GM18526 (cell line): ENCODE data around the gene MEP1A.

Experiments used
- POLR2A ChIP-seq: IDR thresholded peaks from 3 replicates; pipeline ENCODE4 v1.6.1; 2011; ENCODE audit not compliant: insufficient read length; ENCODE audit errors: extremely low read depth

Gene MEP1A, protein sequence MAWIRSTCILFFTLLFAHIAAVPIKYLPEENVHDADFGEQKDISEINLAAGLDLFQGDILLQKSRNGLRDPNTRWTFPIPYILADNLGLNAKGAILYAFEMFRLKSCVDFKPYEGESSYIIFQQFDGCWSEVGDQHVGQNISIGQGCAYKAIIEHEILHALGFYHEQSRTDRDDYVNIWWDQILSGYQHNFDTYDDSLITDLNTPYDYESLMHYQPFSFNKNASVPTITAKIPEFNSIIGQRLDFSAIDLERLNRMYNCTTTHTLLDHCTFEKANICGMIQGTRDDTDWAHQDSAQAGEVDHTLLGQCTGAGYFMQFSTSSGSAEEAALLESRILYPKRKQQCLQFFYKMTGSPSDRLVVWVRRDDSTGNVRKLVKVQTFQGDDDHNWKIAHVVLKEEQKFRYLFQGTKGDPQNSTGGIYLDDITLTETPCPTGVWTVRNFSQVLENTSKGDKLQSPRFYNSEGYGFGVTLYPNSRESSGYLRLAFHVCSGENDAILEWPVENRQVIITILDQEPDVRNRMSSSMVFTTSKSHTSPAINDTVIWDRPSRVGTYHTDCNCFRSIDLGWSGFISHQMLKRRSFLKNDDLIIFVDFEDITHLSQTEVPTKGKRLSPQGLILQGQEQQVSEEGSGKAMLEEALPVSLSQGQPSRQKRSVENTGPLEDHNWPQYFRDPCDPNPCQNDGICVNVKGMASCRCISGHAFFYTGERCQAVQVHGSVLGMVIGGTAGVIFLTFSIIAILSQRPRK

GRCh38 chr6:46793138-46793537 lies at the start of gene MEP1A:
Gene MEP1A, plus strand, starts transcription at chr6:46793389. Its CDS starts 10 bp downstream, at chr6:46793399.
- TF ChIP-seq POLR2A = no peak

DNA sequence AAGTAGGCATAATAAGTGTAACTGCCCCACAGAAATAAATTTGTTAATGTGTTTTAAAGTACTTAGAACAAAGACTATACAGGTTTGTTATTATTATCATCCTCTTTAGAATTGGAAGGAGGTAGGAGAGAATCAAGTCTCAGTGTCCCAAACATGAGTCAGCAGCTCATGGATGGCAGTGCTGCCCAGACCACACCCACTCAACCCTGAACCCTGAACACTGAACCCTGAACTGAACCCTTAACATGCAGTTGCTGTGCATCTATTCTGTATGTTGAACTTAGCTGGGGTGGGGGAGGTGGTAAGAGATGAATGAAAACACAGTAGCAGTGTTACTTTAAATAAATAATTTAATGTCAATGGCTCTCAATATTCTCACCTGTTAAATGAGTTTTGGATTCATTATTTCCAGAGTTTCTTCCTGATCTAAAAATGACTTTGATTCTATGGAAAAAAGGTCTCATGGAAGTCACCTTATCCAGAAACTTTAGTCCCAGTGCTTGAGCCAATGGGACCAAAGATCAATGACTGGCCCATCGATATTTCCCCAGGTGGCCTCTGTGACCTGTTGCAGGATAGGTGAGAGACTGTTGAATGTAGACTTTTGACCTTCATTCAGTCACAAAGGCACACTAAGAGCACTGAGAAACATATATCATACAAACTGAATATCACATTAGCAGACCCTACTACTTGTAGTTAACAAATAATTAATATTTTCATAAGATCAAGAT lies 49.6 kb upstream of the MEP1A start:
- no peak for TF ChIP-seq POLR2A

GRCh38 chr6:46745973-46746372 lies 47.2 kb upstream of the MEP1A start:
- TF ChIP-seq POLR2A = no peak

- no peak for TF ChIP-seq POLR2A
These were observed 46.5 kb upstream of the MEP1A start, which contains the start of gene ANKRD66 for GRCh38 chr6:46746696-46747095. Gene ANKRD66, plus strand, starts transcription at chr6:46746933. Its CDS starts 5,016 bp downstream, at chr6:46751949.

DNA sequence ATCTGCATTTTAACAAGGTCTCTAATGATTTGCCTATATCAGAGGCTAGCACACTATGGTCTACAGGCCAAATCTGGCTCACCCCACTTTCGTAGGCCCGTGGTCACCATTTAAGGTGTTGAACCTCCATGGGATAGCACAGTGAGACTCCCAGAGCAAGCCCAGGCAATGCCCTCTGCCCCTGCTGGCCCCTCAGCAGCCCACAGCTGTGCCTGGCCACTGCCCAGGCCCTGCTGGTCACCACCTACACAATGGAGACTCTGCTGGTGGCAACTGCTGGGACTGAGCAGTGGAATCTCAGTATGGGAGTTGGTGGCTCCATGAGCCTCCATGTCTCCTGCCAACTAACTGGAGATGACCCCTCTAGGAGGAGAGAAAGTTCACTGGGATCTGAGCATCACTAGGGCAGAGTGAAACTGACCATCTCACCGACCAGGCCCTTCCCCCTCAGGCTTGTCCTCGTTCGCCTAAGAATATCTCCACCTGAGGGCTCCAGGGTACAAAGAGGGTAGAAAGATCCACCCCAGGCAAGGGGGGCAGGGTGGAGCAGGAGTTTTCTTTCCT lies 44.2 kb upstream of the MEP1A start:
- TF ChIP-seq POLR2A = no peak

DNA sequence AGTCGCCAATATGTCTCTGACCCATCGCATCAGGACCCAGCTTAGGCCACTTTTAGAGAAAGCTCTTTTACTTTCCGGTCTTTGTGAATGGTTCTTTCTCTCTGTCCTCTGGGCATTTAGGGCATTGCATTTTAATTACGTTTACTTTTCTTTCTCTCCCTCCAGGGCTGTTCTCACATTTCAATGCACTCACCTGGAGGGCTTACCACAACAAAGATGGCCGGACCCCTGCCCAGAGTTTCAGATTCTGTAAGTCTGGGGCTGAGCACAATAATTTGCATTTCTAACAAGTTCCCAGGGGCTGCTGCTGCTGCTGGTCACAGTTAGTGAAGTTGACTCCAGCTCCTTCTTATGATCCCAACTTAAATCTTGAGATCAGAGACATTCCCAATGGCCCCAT lies 43.5 kb upstream of the MEP1A start:
- no peak for TF ChIP-seq POLR2A

DNA sequence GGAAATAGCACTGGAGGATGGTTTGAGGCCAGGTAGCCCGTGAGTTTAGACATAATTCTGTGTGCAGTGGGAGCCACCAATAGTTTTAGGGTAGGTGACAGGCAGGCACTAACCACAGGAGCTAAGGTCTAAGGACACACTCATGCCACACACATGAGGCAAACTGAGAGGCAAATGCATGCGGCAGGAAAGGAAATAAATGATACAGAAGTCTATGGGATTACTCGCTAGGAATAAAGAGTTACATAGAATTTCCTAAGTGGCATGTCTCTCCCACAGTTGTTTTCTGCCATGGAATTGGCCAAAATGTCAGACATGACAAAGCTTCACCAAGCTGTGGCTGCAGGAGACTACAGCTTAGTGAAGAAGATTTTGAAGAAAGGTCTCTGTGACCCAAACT lies 41.5 kb upstream of the MEP1A start:
- TF ChIP-seq POLR2A = no peak

DNA sequence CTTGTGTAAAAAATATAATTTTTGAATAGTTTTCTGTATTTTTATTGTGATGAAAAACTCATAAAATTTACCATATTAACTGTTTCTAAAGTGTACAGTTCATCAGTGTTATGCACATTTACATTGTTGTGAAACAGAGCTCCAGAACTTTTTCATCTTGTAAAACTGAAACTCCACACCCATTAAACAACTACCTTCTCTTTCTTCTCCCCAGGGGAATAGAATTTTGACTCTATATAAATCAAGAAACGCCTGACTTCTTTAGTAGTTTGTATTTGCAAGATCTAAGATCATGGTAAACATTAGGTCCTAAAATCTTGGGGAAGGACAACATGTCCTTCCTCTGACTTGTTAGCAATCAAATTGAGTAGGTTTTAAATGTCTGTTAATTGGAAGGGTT lies 37.3 kb upstream of the MEP1A start:
- no peak for TF ChIP-seq POLR2A

GRCh38 chr6:46756469-46757213 lies 36.5 kb upstream of the MEP1A start:
- TF ChIP-seq POLR2A = no peak

- TF ChIP-seq POLR2A = no peak
These were observed 36.0 kb upstream of the MEP1A start for GRCh38 chr6:46757214-46757596.

DNA sequence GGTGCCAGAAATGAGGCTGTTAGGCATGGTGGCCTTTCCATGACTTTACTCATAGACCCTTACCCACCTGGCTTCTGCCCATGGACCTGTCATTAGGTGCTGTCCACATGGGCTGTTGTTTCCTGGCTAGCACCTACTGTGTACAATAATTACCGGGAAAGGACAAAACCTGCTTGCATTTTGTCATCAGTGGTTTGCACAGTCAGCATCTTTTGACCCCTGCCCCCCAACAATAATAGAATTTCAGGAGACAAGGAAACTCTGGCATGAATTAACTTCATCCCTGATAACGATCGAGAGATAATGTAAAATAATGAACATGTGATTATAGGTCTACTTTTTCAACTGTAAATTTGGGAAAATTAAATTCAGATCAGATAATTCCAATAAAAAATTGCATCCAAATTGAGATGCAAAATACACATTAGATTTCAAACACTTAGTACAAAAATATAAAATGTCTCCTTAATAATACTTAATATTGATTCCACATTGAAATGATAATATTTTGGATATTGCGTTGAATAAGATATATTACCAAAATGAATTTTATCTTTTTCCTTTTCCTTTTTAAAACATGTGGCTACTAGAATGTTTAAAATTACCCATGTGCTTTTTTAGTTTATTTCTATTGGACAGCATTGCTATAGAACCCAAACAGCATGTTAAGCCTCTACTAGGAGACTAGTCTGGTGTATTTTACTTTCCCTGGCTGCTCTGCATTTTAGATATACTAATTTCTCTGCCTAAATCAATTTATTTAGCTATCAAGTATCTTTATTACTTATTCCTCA lies 34.0 kb upstream of the MEP1A start:
- no peak for TF ChIP-seq POLR2A

- TF ChIP-seq POLR2A = no peak
These were observed 32.3 kb upstream of the MEP1A start for GRCh38 chr6:46760925-46761324.

DNA sequence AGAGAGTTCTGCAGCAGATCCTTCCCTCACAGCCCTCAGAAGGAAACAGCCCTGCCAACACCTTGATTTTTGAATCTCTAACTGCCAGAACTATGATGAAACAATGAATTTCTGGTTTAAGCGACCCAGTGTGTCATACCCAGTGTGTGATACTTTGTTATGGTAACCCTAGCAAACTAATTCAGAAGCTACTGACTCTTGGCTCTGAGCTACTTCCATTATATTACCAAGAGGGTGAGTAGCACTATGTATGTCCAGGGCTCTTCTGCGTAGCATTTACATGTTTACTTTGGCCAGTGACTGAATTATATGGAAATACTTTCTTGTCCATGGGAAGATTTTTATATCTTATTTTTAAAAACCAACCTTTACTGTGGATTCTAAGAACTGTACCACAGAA lies 29.7 kb upstream of the MEP1A start:
- no peak for TF ChIP-seq POLR2A

GRCh38 chr6:46764961-46765360 lies 28.2 kb upstream of the MEP1A start:
- no peak for TF ChIP-seq POLR2A
